Sciatic nerve (tissue), 2 donors: ENCODE results near the gene C2. TPM values are rescaled to one million over a fixed set of nuclear protein-coding genes. Genes with fewer than 3 reads are reported as not detected.
A peak's percentile ranks its signal among the peaks of the same experiment; 100 is the strongest.
"Not testable (repeated sequence)": the region's sequence is repeated elsewhere in the genome, so short reads cannot be mapped to it uniquely, and the experiment has no call there.

Experiments used
- ATAC-seq: fragments of 200-7000 bp; cut with Tn5 transposase; one replicate; pipeline ENCODE4 v1.9.1; 2020; ENCODE audit warnings: mild to moderate bottlenecking, moderate library complexity
- DNase-seq: peaks from one replicate; pipeline ENCODE4 v3.0.0-alpha.2; 2020; ENCODE audit warnings: low spot score
- intact Hi-C: fragments of 100-400 bp; cut with DNase I; formaldehyde crosslinking; loops from one replicate; pipeline ENCODE4 v1.14.2; 2022
- total RNA-seq: library from RNA; stranded (reverse); fragmentation: NEBNext Ultra II Directional; extraction: Animal tissue kit (Norgen Biotek cat#: 25700); gene quantifications from one replicate; pipeline ENCODE4 v1.2.1, GENCODE V29; 2021
- donor health status: DM: no; HTN: no; CAD: no.
- donor health status: DM: no; HTN: no; CAD: no.

Gene C2
- total RNA-seq, 1 donor from 2014 or later, result 25.0 TPM

DNA sequence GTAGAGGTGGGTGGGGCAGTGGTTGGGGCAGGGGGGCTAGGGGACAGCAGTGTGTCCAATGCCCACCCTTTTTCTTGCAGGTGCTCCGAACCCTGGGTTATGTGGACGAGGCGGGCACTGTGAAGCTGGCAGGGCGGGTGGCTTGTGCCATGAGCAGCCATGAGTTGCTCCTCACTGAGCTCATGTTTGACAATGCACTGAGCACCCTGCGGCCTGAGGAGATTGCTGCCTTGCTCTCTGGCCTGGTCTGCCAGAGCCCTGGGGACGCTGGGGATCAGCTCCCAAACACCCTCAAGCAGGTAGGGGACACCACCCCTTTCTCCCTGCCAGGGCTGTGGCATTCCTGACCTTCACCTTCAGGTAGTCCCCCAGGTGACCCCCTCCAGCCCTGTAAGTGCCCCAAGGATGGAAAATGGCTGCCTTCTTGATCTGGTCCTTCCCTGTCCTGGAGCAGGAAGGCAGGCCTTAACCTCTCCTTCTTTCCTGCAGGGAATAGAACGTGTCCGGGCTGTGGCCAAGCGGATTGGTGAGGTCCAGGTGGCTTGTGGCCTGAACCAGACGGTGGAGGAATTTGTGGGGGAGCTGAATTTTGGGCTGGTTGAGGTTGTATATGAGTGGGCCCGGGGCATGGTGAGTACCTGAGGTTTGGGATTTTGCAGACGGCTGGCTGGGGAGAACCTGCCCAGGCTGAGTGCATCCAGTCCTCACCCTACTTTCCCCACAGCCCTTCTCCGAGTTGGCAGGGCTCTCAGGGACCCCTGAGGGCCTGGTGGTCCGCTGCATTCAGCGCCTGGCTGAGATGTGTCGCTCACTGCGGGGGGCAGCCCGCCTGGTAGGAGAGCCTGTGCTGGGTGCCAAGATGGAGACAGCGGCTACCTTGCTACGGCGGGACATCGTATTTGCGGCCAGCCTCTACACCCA, 41.5 kb downstream of the C2 start:
- intact Hi-C loops, result no loop called here
- peak; percentile 53 for DNase-seq
- ATAC-seq, result no peak

DNA sequence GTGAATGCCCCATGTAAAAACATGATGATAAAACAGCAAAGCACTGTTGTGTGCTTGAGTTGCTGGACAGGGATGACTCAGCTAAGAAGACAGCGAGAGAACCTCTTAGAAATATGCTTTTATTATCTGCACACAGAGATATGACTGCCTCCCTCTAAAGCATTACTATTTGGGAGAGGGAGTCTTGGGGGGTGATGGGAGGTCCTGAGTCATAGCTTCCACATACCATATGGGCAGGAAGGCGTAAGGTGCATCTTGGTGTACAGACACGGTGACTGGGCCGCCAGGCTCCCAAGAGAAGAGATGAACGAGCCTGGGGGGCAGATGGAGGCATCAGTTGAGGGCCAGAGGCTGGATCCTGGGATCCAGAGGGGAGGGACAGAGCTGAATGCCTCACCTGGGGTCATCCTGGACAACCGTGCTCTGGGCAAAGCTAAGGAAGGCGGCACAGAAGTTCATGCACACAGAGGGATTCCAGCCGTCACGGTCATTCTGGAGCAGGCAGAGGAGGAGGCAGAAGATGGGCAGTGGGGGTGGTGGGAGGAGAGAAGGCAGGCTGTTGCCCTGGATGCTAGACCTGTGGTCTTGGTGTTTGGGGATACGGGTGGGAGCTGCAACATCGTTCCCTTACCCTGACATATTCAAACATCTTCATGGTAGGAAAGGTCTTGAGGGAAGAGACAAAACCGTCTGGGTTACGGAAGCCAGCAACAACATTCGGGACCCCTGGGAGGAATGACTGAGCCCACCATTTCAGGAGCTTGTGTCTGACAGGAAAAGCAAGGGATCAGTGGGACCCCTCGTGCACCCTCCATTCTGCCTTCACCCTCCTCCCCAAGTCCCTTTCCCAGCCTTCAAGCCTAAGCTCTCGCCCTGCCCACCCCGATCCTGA, 42.4 kb downstream of the C2 start:
- DNase-seq, result peak; percentile 54
- no peak for ATAC-seq
- intact Hi-C loops, result no loop called here

DNA sequence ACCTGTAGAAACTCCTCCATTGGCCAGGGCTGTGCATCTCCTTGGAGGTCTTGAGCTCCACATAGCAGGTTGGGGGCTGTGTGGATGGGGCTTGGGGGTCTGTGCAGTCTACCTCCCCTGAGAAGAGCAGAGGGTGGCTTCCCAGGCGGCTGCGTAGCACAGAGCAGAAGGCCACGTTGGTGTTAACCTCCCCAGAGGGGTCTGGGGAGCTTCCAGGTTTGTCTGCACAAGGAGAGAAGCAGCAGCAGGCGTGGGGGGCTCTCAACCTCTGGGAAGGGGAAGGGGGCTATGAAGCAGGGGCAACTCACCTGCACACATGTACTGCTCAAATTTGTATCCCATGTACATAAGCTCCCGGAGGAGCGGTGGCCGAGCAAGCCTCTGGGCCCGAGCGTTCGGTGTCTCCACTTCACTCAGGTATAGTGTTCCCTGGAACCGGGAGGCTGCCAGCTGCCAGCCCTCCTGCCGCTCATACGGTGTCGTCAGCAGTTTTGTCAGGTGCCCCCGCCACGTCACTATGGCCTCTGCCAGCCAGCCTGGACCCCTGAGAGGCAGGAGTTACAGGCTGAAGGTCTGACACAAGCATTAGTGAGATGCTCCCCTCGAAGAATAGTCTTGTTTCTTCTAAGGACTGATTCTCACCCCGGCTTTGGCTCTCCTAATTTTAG, 43.2 kb downstream of the C2 start:
- intact Hi-C loops, result no loop called here
- no peak for ATAC-seq
- peak; percentile 61 for DNase-seq

GRCh38 chr6:31971279-31971992, 43.9 kb downstream of the C2 start:
- DNase-seq, result peak; percentile 68
- intact Hi-C loops, result no loop called here
- peak; percentile 3 for ATAC-seq

DNA sequence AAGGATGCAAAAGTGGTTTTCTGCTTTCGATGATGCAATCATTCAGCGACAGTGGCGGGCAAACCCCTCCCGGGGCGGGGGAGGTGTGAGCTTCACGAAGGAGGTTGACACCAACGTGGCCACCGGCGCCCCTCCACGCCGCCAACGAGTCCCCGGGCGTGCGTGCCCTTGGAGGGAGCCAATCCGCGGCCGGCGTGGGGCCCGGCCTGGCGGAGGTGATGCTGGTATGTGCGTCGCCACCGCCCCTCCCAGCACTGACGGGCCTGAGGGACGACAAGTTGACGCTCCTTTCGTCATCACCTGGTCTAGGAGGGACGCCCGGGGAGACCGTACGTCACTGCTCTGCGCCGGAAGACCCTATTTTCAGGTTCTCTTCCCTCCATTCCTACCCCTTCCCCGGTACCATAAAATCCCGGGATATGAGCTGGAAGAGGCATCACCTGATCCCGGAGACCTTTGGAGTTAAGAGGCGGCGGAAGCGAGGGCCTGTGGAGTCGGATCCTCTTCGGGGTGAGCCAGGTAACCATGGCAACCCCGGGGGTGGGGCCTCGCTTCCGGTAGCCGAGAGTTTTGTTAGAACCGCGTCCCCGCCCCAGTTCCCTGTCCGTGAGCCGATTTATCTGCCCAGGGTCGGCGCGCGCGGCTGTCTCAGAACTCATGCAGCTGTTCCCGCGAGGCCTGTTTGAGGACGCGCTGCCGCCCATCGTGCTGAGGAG, 44.6 kb downstream of the C2 start, which contains the start of gene DXO:
Gene DXO, minus strand, starts transcription at position 146 of the 716 bp plus-strand sequence. CDS start 463 bp downstream, outside the sequence.
- peak; percentile 96 for DNase-seq
- intact Hi-C loops, result no loop called here
- ATAC-seq, result peak; percentile 96

- DNase-seq, result no peak
- intact Hi-C loops, result no loop called here
- ATAC-seq, result peak; percentile 3
These were observed 45.3 kb downstream of the C2 start for GRCh38 chr6:31972709-31973350.

DNA sequence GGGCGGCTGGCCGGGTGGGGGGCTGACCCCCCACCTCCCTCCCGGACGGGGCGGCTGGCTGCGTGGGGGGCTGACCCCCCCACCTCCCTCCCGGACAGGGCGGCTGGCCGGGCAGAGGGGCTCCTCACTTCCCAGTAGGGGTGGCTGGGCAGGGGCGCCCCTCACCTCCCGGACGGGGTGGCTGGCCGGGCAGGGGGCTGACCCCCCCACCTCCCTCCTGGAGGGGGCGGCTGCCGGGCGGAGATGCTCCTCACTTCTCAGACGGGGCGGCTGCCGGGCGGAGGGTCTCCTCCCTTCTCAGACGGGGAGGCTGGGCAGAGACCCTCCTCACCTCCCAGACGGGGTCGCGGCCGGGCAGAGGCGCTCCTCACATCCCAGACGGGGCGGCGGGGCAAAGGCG, 48.5 kb downstream of the C2 start:
- DNase-seq, result peak; percentile 56
- ATAC-seq, intact Hi-C loops: not testable (repeated sequence)

DNA sequence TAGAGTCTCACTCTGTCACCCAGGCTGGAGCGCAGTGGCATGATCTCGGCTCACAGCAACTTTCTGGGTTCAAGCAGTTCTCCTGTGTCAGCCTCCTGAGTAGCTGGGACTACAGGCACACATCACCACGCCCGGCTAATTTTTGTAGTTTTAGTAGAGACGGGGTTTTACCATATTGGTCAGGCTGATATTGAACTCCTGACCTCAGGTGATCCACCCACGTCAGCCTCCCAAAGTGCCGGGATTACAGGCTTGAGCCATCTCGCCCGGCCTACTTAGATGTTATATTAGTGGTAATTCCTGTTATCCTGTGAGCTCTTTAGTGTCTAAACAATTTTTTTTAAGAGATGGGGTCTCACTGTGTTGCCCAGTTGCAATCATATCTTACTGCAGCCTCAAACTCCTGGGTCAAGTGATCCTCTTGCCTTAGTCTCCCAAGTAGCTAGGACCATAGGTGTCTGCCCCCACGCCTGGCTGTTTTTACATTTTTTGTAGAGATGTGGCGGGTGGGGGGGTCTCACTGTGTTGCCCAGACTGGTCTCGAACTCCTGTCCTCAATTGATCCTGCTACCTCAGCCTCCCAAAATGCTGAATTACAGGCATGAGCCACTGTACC, 50.4 kb downstream of the C2 start:
- ATAC-seq, result no peak
- intact Hi-C loops, result no loop called here
- no peak for DNase-seq

DNA sequence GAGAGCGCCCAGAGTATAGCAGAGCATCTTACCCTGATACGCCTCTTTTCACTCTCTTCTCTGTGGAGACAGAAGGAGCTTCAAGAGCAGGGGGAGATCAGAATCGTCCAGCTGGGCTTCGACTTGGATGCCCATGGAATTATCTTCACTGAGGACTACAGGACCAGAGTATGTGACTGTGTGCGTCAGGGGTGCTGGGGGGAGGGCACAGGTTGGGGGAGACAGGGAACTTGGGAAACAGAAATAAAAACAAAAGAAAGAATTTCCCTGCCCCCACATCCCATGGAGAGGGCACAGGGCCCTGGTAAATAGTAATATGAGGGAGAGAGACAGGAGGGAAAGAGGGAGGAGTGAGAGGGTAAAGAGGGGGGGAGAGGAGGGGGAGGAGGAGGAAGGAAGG, 51.3 kb downstream of the C2 start:
- intact Hi-C loops, result no loop called here
- ATAC-seq (no peak), DNase-seq (no peak)

GRCh38 chr6:31979238-31979898, 51.9 kb downstream of the C2 start:
- no peak for ATAC-seq
- intact Hi-C loops, result no loop called here
- no peak for DNase-seq

- intact Hi-C loops, DNase-seq, ATAC-seq: not testable (repeated sequence)
These were observed 52.8 kb downstream of the C2 start for GRCh38 chr6:31980195-31980876.

GRCh38 chr6:31980998-31981397, 53.5 kb downstream of the C2 start:
- intact Hi-C loops, DNase-seq: not testable (repeated sequence)
- peak; percentile 7 for ATAC-seq

- intact Hi-C loops, DNase-seq: not testable (repeated sequence)
- ATAC-seq, result peak; percentile 90
These were observed 54.2 kb downstream of the C2 start, which contains the start of gene C4A for GRCh38 chr6:31981744-31982143. C4A (plus strand) TSS chr6:31982057; CDS start chr6:31982108, 51 bp downstream.

- DNase-seq, intact Hi-C loops, ATAC-seq: not testable (repeated sequence)
These were observed 61.8 kb downstream of the C2 start for GRCh38 chr6:31989363-31989762.

GRCh38 chr6:31994421-31994820, 66.9 kb downstream of the C2 start:
- ATAC-seq, DNase-seq, intact Hi-C loops: not testable (repeated sequence)
